Stimulated activated CD4-positive, alpha-beta T cell treated with anti-CD3 and anti-CD28 coated beads, Interleukin-4, amount 100 ng/mL, for 1 hour (primary cell): Measurements from ENCODE around the gene SLC12A7.
"Not testable (repeated sequence)": the region's sequence is repeated elsewhere in the genome, so short reads cannot be mapped to it uniquely, and the experiment has no call there.

Source experiments
- DNase-seq: peaks from one replicate; pipeline ENCODE4 v3.0.0-alpha.2; 2020

Gene SLC12A7

DNA sequence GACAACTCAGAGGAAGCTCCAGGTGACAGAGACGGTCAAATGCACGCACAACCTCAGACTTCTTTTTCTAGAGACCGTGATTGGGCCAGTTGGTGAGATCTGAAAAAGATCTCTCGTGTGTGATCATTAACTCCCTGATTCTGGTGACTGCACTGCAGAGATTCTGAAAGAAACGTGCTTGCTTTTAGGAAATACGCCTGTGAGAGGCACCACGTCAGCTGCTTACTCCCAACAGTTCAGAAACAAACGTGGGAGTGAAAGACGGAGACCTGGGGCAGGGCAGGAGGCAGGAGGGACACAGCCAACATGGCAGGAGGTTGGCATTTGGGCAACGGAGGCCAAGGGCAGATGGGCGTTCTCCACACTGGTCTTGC, 15.9 kb downstream of the SLC12A7 start:
- no peak for DNase-seq

DNA sequence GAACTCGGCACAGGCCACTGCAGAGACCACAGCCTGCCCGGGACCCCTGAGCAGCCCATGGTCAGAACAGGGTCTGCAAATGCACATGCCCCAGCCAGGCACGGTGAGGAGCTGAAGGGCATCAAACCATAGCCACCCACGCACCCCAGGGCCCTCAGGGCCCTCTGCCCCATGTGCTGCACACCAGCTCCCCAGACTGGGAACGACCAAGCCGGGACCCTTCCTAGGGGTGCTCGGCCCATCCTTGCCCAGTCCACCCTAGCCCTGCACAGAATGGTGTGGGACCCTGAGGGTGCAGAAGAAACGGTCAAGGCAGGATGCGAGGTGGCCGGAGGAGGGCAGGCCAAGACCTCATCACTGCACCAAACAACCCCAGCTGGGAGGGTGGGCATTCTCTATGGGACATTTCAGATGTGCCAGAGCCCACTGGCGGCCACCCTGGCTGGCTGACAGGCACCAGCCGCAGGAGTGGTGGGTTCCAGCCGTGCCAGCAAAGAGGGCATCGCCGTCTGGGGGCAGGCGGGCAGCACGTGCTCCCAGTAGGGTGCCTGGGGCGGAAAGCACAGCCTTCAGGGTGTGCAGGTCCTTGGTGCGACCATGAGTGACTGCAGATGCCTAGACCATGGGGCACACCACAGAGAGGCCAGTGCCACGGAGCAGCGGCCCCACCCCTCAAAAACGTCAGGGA, 16.4 kb downstream of the SLC12A7 start:
- no peak for DNase-seq

DNA sequence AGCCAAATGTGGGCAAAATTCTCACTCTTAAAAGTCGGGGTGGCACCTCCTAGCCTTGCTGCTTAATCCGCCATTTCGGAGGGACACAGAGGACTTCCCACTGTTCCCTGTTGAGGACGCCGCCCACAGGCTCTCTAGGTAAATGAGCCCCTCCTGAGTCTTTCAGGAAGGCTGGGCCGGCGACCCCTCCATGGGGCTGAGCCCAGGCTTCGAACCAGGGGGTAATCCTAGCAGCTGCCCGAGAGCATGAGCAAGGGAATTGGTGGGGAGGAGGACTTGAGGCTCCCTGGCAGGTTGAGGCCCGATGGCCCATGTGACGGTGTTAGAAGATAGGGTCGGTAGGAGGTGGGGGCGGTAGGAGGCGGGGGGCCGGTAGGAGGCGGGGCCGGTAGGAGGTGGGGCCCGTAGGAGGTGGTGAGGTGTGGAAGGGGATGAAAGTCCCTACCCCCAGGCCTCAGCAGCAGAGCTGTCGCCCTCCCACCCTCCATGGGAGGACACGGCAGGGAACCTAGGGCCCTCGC, 17.1 kb downstream of the SLC12A7 start:
- no peak for DNase-seq

DNA sequence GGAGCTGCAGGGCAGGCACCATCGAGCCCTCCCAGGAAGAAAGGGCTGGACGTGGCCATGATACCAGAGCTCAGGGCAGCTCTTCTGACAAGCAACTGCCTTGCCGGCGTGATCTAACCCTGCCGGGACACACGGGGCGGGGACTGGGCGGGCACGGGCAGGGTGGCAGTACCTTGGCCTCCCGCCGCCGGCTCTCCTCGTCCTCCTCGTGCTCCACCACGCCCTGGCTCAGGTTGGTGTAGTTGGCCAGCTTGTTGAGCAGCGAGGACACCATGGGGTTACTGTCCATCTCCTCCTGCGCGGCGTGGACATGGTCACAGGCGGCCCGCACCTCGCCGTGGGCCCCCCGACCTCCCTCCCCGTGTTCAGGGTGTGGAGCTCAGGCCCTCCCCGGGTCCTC, 18.5 kb downstream of the SLC12A7 start:
- DNase-seq = no peak

DNA sequence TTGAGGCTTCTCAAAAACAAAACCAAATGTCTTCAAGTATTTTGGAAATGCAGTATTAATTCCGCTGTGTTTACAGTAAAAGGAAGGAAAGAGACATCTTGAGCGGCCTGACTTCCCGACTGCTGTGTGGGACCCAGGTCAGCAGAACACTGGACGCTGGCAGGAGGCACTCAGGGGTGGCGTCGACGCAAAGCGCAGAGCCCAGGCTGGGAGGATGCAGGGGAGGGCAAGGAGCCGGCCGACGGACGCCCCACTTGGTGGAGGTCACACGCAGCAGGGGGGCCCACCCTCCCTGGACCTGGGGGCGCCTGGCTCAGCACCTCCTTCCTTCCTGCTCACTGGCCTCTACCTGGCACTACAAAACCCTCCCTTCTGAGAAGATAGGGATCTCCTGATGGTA, 19.7 kb downstream of the SLC12A7 start:
- DNase-seq = no peak

DNA sequence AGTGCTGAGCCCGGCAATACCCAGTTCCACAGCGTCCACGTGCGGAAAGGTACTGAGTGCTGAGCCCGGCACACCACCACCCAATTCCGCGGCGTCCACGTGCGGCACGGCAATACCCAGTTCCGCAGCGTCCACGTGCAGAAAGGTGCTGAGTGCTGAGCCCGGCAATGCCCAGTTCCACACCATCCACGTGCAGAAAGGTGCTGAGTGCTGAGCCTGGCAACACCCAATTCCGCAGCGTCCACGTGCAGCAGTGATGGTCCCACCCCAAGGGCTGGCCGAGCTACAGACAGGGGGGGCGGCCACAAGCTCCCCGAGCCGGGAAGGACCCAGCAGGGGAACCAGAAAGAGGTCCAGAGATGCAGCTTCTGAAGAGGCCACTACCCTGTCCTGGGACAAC, 20.2 kb downstream of the SLC12A7 start:
- no peak for DNase-seq

DNA sequence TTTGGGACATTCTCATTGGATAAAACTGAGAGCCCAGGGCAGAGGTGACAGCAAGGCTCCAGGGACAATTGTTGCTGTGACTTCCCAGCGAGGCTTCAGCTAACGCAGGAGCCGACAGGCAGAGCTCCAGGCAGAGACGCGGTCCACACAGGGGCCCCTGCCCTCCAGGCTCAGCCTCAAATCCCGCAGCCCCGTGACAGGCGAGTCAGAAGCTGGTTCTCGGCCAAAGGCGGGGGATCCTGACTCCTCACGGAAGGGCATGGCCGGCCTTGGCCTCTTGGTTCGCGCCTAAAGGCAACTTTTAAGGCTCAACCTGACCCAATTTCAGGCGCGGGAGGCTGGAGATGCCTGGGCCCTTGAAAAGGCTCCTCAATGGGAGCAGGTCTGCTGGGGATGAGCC, 21.3 kb downstream of the SLC12A7 start:
- DNase-seq = no peak

DNA sequence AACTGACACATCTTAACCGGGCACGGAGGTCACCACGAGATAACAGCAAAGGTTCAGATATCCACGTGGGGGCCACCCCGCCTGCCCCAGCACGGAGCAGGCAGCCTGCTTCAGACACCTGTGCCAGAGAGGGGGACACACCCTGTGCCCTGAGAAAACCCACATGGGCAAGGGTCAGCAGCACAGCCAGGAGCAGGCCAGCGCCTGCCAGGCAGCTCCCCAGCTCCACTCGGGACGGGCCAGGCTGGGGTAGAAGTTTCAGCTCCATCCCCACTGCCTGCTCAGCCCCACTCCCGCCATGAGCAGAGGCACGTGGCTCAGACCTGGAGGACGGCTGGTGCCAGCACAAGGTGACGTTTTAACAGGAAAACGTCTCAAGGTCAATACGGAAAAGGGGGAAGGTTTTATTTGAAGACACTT, 22.2 kb downstream of the SLC12A7 start:
- no peak for DNase-seq

DNA sequence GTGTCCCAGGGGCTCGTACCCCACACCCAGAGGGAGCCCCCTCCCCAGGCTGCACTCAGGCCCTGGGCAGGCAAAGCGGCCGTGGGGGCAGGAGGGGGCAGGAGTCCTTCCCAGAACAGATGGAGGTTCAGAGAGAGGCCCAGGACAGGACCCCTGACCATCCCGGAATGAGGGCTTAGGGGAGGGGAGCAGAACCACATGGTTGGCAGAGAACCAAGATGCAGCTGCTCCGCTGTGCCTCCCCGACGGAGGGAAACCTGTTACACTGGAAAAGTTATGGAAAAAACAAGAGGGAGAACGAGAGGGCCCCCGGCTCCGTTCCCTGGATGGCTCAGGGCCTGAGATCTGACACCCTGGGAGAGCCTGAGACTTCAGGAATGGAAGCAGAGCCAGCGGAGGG, 22.7 kb downstream of the SLC12A7 start:
- no peak for DNase-seq

DNA sequence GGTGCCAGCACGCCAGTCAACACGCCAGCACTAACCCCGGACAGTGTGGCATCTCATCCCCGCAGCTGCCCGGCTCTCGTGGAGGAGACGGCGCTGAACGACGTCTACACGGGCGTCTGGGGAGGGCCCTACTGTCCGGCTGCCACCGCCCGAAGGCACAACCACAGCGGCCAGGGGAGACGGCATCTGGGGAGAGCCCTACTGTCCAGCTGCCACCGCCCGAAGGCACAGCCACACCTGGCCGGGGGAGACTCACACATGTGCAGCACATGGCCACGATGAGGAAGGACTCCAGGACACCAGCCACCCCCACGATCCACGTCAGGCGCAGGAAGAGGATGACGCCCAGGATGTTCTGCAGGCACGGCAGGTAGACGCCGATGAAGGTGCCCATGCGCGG, 23.1 kb downstream of the SLC12A7 start:
- DNase-seq = no peak

DNA sequence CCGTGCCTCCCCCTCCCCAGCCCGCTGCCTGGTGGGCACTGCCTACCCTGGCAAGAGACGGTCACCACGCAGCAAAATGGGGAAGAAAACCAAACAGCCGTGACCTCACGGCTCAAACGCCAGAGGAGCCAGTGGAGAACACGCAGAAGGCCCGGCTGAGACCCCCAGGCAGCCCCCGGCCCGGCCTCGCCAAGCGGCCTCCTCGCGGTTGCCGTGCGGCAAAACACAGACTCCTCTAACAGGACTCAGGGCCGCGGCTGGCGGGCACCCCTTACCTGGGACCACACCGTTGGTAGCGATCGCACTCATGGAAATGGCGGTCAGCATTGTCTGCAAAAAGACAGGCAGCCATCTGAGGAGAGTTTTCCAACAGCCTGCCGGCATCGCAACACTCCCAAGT, 23.8 kb downstream of the SLC12A7 start:
- DNase-seq = no peak

DNA sequence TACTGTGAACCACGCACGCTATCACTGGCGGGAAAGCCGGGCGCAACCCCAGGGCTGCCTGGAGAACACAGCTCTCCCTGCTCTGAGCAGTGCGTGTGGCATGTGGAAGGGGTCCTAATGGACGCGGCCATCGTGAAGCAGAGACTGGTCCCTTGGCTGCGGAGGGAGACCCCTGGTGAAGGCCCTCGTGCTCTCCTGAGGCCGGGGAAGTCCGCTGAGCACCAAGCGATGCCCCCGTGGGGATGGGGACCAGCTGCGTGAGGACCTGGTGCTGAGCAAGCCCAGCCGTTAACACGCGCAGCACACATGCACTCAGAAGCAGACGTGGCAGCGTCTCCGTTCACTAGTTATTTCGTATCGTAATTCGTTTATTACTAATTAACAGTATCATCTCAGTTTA, 24.4 kb downstream of the SLC12A7 start:
- DNase-seq = no peak

DNA sequence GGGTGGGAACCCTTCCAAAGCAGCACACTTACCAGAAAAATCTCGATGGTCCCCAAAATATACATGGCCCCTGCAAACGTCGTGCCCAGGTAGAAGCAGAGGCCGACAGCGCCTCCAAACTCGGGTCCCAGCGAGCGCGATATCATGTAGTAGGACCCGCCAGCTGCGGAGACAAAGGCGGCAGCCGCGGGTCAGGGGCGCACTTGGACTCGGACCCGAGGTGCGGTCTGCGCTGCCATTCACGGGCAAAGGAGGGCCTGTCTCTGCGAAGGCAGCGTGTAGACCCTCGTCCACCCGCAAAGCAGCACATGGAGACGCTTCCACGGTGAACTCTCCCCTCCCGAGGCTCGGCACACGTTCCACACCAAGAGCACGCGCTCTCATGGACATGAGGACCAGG, 25.0 kb downstream of the SLC12A7 start:
- DNase-seq = no peak

DNA sequence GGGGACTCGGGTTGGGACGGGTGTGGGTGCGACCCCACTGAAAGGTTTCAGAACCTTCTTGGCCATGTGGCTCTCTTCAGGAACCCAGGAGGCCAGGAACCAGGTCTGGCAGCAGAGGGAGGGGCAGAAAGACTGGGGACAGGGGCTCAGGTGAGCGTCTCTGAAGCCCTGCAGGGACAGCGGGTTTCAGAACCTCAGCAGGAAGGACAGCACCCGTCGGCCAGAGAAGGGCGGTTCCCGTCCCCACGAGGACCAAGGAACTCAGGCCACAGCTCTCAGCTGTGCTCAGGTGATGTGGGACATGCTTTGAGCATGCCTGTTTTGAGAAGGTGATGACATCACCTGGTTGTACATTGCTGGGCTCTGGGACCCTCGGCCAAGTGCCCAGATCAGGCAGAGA, 25.7 kb downstream of the SLC12A7 start:
- no peak for DNase-seq

DNA sequence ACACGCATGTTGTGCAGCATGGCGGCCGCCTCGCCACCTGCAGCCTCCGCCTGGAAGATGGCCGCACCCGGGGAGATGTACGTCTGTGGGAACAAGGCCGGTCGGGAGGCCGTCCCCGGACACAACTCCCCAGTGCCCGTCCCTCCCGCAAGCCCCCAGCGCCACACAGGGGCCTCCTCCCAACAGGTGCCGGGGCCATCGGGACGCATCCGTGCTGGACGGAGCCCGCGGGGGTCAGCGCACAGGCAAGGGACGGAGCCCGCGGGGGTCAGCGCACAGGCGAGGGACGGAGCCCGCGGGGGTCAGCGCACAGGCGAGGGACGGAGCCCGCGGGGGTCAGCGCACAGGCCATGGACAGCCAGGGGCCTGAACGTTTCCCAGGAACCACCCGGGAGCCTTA, 26.5 kb downstream of the SLC12A7 start:
- no peak for DNase-seq

DNA sequence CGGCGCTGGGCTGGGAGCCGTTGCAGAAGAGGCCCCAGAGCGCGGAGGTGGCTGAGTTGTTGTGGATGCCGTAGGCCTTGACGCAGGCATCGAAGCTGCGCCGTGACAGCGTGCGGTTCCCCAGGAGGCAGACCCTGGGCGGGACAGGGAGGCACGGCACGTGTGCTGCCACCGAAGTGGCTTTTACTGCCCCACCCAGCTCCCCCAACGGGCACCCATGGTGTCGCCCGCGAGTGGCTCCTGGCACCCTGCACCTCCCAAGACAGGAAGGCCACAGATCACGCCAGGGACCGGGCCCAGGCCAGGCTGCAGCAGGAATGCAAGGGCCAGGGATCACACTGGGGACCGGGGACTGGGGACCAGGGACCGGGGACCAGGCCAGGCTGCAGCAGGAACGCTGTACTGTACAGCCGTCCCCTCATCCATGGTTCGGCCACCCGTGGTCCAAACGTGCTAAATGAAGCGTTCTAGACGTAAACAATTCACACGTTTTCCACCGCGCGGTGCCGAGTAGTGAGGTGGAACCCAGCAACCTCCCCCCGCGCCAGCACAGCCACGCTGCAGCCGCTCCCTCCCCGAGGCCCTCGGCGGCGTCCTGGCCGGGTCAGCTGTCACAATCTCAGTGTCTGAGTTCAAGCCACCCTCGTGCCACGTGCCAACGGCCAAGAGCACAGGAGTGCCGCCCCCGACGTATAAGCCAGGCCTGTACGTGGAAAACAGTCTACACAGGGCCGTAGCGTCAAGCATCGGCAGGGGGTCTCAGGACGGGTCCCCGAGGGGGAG, 27.8 kb downstream of the SLC12A7 start:
- no peak for DNase-seq

DNA sequence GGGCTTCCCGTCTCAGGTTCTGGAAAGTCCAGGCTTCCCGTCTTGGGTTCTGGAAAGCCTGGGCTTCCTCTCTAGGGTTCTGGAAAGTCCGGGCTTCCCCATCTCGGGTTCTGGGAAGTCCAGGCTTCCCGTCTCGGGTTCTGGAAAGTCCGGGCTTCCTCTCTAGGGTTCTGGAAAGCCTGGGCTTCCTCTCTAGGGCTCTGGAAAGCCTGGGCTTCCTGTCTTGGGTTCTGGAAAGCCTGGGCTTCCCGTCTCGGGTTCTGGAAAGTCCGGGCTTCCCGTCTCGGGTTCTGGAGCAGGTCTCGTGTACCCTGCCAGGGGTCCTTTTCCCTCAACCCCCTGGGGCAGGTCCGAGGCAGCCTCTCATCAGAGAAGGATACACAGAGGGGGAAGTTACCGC, 28.8 kb downstream of the SLC12A7 start:
- not testable (repeated sequence) for DNase-seq

DNA sequence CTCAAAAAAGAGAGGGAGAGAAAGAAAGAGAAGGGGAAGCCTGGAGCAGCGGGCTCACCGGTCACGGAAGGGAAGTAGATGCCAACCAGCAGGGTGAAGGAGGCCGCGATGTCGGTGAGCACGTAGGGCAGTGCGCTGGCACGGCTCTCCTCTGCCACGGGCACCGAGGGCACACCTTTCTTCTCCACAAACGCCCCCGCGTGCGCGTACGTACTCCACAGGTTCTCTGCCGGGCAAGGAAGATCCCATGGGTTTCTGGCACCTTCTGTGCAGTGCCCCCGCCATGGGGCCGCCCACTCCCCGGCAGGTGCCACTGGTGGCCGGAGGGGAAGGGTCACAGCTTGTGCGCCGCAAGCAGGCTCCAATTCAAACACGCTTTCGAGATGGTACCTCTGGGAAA, 30.3 kb downstream of the SLC12A7 start:
- no peak for DNase-seq

DNA sequence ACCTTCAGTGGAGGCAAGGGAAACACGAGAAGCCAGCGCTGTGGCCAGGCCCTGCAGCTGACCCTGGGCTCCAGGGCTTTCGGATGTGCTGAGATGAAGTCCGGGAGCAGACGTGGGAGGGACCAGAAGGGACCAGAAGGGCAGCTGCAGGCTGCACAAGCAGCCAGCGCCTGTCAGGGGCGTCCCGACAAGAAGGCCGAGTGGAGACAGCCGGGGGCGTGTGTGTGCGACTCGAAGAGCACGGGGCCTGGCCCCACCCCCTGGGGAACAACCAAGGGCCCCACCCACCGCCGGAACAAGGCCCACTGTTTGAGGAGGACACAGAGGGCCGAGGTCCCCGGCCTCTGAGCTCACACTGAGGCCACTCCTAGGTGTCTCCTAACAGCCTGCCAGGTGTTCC, 31.4 kb downstream of the SLC12A7 start:
- no peak for DNase-seq

DNA sequence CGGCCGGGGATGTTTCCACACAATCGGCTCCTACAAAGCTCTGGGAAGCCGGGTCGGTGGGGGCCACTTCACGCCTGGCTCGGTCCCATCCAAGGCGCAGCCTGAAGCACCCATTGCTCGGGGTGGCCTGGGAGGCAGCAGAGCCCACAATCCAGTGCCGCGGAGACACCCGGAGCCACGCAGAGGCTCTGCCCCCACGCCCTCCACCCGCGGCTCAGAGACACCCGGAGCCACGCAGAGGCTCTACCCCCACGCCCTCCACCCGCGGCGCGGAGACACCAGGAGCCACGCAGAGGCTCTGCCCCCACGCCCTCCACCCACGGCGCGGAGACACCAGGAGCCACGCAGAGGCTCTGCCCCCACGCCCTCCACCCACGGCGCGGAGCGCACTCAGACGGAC, 31.9 kb downstream of the SLC12A7 start:
- no peak for DNase-seq

DNA sequence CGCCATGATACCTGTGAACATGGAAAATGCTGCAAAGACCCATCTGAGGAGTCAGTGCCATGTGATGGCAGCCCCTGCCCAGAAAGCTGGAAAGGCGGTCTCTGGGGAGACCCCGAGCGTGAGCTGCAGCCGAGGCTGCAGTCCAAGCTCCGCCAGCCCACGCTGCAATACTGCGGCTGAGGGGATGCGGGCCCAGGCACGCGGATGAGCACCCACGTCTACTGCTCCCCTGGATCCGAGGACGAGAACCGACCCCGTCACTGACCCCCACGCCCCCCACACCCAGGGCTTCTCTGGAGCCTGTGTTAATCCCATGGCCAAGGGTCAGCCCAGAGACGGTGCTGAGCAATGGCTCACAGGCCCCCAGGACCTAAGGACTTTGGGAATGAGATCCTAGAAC, 32.4 kb downstream of the SLC12A7 start:
- no peak for DNase-seq

DNA sequence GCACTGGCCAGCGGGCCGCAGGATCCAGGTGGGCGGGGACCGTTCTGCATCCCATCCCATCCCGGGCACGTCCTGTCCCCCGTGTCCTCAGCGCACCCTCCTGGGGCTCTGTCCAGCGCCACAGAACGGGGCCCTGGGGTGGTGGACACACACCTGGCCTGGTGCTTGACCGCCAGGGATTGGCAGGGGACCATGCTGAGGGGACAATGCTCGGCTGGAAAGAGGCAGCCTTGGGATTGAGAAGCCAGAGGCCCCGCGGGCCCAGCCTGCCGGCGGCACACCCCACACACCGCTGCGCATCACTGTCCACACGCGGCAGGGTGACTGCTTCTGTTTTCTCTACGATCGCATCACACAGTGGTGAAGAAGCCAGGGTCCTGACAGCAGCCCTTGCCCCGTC, 33.0 kb downstream of the SLC12A7 start:
- no peak for DNase-seq

DNA sequence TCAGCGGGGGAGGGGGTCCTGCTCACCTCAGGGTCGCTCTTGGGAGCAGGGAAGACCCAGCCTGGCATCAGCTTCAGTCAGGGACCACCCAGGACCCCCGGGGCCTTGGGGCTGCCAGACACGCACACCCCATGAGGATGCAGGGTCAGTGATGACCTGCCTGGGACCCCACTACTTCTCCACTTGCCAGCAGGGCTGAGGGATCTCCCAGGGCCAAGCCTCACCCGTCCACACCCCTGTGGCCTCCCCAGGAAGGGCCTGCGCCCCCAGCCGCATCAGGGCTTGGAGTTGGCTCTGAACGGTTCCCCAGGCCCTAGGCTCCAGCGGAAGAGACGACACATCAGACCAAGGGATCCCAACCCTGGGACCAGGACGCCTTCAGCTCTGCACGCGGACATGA, 33.7 kb downstream of the SLC12A7 start:
- DNase-seq = no peak

DNA sequence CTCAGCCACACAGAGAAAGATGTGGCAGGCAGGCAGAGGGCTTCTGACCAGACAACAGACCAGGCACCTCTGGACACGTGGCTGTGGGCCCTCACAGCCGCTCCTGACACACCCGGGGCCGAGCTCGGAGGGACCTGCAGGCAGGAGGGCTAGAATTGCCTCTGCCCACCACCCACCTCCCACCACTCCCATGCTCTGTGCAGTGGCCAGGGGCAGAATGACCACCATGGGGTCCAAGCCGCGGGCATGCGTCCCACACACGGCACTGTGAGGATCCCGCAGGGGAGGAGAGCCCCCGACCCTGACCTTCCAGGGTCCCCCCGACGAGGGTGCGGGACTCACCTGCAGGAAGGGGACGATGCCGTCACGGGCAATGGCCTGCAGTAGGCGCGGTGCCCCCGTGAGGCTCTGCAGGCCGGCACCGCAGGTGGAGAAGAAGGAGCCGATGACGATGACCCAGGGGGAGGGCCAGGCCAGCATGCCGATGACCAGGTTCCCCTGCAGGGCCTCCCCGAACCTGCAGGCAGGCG, 34.3 kb downstream of the SLC12A7 start:
- DNase-seq = no peak
